HG03066 (cell line): Measurements from ENCODE around the gene C17orf75.

Source experiments
- ATAC-seq: cut with Tn5 transposase; IDR thresholded peaks from one replicate; pipeline ENCODE4 v1.9.1; 2021; ENCODE audit warnings: low read depth; ENCODE audit not compliant: unreplicated experiment

The C17orf75 gene

GRCh38 chr17:32307658-32308057, 34.3 kb downstream of the C17orf75 start:
- no peak for ATAC-seq

DNA sequence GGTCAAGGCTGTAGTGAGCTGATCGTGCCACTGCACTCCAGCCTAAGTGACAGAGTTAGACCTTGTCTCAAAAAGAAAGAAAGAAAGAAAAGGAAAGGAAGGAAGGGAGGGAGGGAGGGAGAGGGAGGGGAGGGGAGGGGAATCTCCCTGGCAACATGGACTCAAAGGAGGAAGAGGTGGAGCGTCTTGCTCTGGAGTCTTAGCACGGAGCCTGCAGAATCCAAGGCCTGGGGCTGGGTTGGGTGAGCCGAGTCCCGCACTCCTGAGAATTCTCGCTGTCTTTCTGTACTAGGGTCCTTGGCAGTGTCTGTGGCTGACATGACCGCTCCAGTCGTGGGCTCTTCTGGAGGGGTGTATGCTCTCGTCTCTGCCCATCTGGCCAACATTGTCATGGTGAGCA, 36.9 kb downstream of the C17orf75 start:
- ATAC-seq: no peak

- no peak for ATAC-seq
Observed at GRCh38 chr17:32303781-32304288, 38.1 kb downstream of the C17orf75 start.

DNA sequence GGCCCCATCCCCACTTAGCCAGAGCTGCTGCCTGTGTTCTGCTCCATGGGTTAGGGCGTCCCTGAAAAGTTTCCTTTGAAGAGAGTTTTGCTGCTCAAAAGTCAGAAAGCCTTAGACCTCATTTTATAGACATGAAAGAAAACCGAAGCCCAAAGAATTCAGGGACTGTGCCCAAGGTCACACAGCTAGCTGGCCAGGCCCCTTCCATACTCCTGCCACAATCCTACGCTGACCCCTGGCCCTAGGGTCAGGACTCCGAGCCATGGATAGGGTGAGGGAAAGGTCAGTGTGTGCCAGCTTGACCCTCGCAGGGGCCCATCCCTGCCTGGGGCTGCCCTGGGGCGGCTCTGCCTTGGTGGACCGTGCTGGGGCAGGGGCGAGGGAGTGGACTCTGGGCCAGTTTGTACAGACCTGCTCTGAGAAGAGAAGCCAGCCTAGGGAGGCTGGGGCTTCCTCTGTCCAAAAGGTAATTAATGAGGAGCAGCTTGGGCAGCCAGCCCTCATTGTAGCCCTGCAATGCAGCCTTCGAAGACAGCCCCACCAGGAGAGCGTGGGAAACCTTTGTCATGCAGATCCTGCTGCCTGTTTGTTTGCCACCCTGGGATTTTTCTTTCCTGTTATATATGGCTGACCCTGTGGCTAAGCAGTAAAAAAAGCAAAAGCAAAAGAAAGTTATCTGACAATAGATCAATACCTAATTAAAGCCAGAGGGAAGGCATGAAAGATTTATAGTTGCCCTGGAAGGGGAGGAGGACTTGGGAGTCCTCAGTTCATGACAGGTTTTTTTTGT, 38.9 kb downstream of the C17orf75 start:
- ATAC-seq: no peak

DNA sequence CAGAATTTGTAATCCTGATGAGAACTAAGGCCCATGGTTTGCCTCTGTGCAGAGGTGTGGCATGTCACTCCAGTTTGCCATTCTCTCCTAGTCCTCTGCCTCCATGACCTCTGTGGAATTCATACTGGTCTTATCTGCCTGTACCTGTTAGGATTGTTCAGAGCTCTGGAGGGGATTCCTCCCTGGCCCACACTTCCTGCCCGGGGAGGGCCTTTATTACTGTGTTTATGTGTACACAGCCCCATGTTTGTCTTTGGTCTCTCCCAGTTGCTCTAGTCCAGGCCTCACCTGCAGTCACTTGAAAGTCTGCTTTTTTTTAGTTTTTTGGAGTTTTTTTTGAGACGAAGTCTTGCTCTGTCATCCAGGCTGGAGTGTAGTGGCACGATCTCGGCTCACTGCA, 39.9 kb downstream of the C17orf75 start:
- no peak for ATAC-seq

GRCh38 chr17:32299580-32300164, 42.3 kb downstream of the C17orf75 start:
- no peak for ATAC-seq

DNA sequence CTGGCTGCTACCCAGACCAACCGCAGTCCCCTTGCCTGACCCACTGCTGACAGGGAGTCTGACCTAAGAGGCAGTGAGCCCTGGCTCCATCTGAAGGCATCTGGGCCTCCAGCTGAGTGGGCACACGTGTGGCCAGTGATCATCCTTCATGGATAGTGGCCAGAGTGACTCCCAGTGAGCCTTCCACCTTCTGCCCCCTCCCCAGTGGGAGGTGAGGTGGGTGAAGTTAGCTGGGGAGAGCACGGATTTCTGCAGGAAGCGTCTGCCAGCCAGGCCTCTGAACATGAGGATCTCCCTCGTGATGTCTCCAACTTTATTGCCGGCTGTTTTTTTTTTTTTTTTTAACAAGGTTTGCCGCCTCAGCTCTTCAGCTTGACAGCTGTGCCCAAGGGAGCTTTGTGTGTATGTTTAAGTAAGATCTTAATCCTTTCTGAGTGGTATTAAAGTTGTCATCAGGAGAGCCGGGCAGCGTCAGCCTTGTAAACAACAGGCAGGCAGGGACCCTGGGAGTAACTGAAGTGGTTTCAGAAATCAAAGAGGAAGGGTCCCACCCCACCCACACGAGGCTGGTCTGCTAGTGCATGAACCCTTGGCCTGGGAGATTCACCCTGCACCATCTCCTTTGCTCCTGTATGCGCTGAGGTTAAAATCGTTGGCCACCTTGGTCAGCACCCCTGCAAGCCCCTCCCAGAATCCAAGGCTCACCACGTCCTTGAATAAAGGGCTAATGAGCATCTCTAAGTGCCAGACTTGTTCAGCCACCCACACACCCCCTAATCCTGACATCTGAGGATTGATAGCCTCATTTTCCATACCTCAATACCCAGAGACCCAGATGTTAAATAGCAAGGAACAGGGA, 43.0 kb downstream of the C17orf75 start:
- ATAC-seq: no peak

DNA sequence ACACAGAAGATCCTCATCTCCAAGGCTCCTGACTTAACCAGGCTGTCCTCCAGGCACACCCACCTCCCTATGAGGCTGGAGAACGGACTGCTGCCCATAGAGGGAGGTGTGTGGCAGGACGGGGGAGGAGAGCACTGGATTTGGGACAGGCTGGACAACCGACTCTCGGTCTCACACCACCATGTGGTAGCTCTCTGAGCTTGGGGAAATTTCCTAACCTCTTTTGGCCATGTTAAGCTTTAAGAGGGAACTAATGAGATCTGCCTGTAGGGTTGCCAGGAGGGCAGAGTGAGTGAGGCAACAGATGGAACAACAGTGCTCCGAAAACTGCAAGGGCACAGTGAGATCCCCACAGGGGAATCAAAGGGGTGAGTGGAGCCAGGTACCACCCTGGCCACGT, 43.7 kb downstream of the C17orf75 start:
- ATAC-seq: no peak

- no peak for ATAC-seq
Observed at GRCh38 chr17:32297860-32298259, 44.1 kb downstream of the C17orf75 start.

DNA sequence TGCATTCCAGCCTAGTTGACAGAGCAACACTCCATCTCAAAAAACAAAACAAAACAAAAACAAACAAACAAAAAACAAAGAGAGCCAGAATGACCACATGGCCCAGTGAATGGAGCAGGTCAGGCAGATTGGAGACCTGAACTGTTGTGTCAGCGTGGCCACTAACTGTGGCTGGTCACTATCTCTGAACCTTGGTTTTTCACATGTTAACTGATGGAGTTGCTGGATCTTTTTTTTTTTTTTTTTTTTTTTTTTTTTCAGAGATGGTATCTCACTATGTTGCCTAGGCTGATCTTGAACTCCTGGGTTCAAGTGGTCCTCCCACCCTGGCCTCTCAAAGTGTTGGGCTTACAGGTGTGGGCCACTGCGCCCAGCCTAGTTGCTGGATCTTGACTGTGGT, 44.5 kb downstream of the C17orf75 start:
- ATAC-seq: no peak

GRCh38 chr17:32292094-32292493, 49.9 kb downstream of the C17orf75 start:
- ATAC-seq: no peak

DNA sequence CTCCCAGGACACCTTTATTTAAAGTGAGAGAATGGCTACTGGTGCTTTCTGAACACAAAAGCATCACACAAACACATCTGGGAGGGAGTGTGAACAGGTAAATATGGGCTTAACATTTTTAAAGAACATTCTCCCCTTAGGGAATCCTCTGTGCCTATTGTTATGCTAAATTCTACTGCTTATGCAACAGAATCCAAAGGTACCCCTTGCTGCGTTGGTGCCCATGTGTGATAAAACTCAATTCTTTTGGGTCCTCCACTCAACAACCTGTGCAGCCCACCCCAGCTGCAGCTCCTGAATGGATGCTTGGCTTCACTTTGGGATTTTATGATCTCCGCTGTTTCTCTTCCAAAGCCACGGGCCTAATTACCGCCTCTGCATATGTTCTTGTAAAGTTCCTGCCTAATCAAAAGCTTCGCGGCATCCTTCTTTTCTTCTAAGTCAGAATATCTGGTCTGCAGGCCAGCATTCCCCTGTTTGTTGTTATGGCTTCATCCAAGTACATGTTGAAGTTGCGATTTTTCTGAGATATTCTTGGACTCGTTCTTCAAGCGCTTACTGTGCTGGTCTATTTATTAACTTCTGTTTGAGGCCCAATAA, 52.4 kb downstream of the C17orf75 start:
- no peak for ATAC-seq

DNA sequence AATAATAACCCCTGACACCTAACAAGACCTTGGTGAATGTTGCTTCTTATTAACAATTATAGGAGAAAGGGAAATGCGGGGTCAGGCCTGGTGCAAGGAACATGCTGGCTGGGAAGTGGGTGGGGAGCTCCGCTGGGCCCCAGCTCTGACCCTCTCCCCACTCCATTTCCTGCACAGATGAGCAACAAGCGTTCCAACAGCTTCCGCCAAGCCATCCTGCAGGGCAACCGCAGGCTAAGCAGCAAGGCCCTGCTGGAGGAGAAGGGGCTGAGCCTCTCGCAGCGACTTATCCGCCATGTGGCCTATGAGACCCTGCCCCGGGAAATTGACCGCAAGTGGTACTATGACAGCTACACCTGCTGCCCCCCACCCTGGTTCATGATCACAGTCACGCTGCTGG, 53.4 kb downstream of the C17orf75 start:
- ATAC-seq: no peak

DNA sequence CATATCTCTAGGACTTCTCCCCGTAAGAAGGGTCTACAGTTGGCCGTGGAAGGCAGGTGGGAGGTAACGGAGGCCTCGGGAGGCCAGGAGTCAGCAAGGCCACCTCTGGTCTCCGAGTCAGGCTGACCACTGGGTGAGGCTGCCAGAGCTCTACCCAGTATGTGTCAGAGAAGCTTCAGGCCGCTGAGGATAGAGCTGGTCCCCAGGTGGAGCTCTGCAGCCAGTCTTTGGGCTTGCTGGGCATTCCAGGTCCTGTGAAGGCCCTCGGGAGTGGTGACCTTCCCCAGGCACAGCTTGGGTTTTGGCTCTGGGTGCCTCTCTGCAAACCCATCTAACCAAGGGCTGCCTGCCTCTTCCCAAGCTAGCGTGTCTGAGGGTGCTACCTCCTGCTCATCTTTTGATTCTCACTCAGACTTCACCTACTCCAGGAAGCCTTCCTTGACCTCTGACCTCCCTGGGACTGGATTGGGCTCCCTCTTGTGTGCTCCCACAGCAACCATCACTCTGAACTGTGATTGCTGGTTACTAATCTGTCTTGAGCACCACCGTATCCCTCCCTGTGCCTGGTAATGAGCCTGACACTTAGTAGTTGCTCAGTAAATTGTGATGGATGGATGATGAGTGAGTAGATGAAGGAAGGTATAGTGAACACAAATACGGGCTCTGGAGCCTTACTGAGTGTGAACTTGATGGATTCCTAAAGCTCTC, 54.0 kb downstream of the C17orf75 start:
- ATAC-seq: no peak

DNA sequence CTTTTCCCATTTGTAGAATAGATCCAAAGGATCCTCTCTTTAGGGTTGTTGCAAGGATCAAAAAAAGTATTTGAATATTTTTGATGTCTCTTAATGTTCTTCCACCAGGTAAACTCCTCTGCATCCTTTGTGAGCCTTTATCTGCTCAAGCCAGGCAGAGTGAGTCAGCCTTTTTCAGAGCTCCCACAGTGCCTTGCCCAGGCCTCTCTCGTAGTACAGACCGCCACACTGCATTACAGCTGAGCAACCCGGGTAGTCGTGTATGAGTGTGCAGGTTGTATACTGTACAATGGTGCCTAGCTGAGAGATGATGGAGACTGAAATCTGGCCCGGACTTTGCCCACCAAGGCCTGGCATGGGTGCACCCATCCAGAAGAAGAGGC, 55.5 kb downstream of the C17orf75 start:
- ATAC-seq: no peak

- ATAC-seq: no peak
Observed at GRCh38 chr17:32285746-32286517, 56.0 kb downstream of the C17orf75 start.

DNA sequence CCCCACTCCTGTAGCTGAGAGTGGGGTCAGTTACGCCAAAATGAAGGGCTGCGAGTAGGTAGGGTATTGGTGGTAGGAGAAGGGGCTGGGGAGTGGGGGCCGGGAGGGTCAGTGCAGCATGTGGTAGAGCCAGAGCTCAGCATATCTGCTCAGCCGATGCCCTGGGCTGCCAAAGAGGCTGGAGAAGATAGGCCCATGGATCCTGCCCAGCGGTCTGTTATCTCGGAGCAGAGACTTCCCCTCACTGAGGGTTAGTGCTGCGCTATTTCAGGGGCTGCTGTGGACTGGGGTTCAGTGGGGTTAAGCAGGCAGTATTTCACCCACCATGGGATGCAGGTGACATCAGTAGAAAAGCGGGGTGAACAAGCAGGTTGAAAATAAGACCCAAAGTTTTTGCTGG, 56.7 kb downstream of the C17orf75 start:
- ATAC-seq: no peak

DNA sequence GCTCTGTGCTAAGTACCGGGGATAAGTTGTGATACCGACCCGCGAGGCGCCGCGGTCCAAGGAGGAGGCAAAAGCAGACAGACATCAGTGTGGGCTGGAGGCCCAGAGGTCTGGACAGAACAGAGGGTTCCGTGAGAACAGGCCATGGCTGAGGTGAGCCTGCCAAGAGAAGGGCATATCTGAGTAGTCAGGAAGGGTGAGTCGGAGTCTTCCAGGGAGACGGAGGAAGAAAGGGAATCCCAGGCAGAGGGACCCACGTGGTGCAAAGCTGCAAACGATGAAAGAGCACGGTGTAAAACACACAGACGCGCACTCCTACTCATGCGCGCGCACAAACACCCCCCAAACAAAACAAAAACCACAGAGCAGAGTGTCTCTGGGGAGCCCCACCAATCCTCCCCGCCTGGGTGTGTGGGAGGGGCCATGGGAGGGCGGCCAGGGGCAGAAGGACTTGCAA, 58.2 kb downstream of the C17orf75 start:
- ATAC-seq: no peak

- ATAC-seq: no peak
Observed at GRCh38 chr17:32281011-32281451, 60.9 kb downstream of the C17orf75 start.
